ENCODE data around the gene PTTG1. TPM values are rescaled to one million over a fixed set of nuclear protein-coding genes. Genes with fewer than 3 reads are reported as not detected.

The PTTG1 gene
- total RNA-seq: 5.6 TPM
- long read RNA-seq, partial matches to known transcripts: 0 of 1 reads
- long read RNA-seq, other reads (novel, unspliced or antisense): 0 of 1 reads

GRCh38 chr5:160421625-160422258 is at the start of gene PTTG1:
Gene PTTG1, plus strand, starts transcription at chr5:160421855. Its CDS starts 458 bp downstream, at chr5:160422313.
- Histone ChIP-seq H3K27me3 (no peaks in the 10 kb centered on the region), H3K9me3 (no peaks in the 10 kb centered on the region), H3K4me3 (peak within 1 kb of the TSS; percentile 65), H3K4me1 (peaks cover 23% of the 10 kb centered on the region), H3K36me3 (no peaks in the 10 kb centered on the region), H3K27ac (peak within 1 kb of the TSS; percentile 64)
- peak; percentile 94 for ATAC-seq
- DNase-seq: peak; percentile 97
- intact Hi-C loops (cut with DNase I): no loop called here
- TF ChIP-seq CTCF (IDR thresholded peaks at IDR 0.05): no peak

DNA sequence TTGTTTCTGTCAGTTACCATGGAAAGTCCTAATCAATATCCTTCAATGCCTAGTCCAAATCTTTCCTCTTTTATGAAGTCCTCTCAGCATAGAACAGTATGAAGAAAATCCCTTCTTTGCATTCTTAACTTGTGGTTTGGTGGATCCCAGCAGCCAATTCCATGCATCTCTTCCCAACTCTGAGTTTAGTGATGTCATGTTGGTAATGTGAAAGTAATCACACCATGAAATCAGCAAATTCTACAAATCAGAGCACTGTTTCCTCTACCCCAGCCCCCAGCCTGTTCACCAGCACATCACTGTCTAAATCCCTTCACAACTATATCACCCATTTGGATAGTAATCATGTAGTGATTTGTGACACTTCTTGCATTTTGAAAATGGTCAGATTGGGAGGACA is 46.5 kb upstream of the PTTG1 start:
- Histone ChIP-seq H3K27me3 (no peaks in the 10 kb centered on the region), H3K9me3 (no peaks in the 10 kb centered on the region), H3K36me3 (no peaks in the 10 kb centered on the region), H3K4me3 (no peak overlapping the region), H3K27ac (no peak overlapping the region), H3K4me1 (no peaks in the 10 kb centered on the region)
- TF ChIP-seq CTCF (IDR thresholded peaks at IDR 0.05): no peak
- intact Hi-C loops (cut with DNase I): no loop called here
- ATAC-seq (no peak), DNase-seq (no peak)

DNA sequence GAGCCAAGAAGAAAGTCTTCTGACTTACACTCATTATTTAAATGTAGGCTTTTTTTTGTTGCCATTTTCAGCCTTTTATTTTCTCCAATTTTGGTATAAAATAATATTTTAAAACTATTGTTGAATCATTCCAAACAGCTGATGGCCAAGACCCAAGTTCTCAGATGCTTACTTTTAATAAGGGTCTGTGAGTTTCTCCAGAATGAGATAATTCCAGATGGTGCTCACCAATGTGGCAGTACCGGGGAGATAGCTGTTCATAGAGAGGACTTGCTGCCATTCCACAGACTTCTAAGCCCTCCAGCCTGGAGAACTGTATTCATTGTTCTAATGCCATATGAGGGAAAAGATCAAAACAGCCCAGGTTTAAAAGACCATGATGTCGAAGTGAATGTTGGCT is 46.0 kb upstream of the PTTG1 start:
- no peaks in the 10 kb centered on the region for H3K27me3 ChIP-seq
- ATAC-seq: no peak
- no peak overlapping the region for H3K4me3 ChIP-seq
- no peaks in the 10 kb centered on the region for H3K36me3 ChIP-seq
- H3K27ac ChIP-seq: no peak overlapping the region
- TF ChIP-seq CTCF (IDR thresholded peaks at IDR 0.05): no peak
- intact Hi-C loops (cut with DNase I): no loop called here
- H3K4me1 ChIP-seq: no peaks in the 10 kb centered on the region
- no peaks in the 10 kb centered on the region for H3K9me3 ChIP-seq
- no peak for DNase-seq

DNA sequence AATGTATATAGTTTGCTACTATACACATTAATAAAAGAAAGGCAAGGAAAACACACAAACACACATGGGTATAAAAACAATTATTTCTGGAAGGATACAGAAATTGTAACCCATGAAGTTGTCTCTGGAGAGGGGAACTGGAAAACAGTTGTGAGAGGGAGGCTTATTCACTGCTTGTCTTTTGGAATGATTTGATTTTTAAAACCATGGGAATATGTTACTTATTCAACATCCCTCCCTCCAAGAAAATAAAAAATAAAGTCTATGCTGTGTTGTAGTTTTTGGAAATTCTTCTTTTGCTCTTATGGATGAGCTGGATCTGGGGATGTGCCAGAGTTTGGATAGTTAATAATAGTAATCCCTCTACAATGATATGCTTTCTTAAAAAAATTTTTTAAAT is 45.2 kb upstream of the PTTG1 start:
- no peak overlapping the region for H3K27ac ChIP-seq
- no peak overlapping the region for H3K4me3 ChIP-seq
- no peak for DNase-seq
- no peak for TF ChIP-seq CTCF (IDR thresholded peaks at IDR 0.05)
- H3K9me3 ChIP-seq: no peaks in the 10 kb centered on the region
- intact Hi-C loops (cut with DNase I): no loop called here
- no peaks in the 10 kb centered on the region for H3K27me3 ChIP-seq
- no peak for ATAC-seq
- H3K4me1 ChIP-seq: no peaks in the 10 kb centered on the region
- H3K36me3 ChIP-seq: no peaks in the 10 kb centered on the region

GRCh38 chr5:160377651-160378050 is 44.0 kb upstream of the PTTG1 start:
- Histone ChIP-seq H3K36me3 (no peaks in the 10 kb centered on the region), H3K9me3 (no peaks in the 10 kb centered on the region), H3K4me1 (no peaks in the 10 kb centered on the region), H3K27me3 (no peaks in the 10 kb centered on the region), H3K27ac (no peak overlapping the region), H3K4me3 (no peak overlapping the region)
- no peak for ATAC-seq
- intact Hi-C loops (cut with DNase I): no loop called here
- DNase-seq: no peak
- TF ChIP-seq CTCF (IDR thresholded peaks at IDR 0.05): no peak

- no peak for TF ChIP-seq CTCF (IDR thresholded peaks at IDR 0.05)
- intact Hi-C loops (cut with DNase I): no loop called here
- ATAC-seq: no peak
- Histone ChIP-seq H3K27me3 (no peaks in the 10 kb centered on the region), H3K36me3 (no peaks in the 10 kb centered on the region), H3K27ac (no peak overlapping the region), H3K4me3 (no peak overlapping the region), H3K9me3 (no peaks in the 10 kb centered on the region), H3K4me1 (no peaks in the 10 kb centered on the region)
- no peak for DNase-seq
Measured at GRCh38 chr5:160378330-160378729, 43.3 kb upstream of the PTTG1 start.

All from upper lobe of right lung (tissue), 1 donor.